ENCODE measurements around the gene KRTAP4-11. TPM values are rescaled to one million over a fixed set of nuclear protein-coding genes. Genes with fewer than 3 reads are reported as not detected.
"Not testable (repeated sequence)": the region's sequence is repeated elsewhere in the genome, so short reads cannot be mapped to it uniquely, and the experiment has no call there.

The KRTAP4-11 gene
- total RNA-seq, 1 experiment from 2014 or later = not detected

GRCh38 chr17:41140360-41141131 lies 22.4 kb upstream of the KRTAP4-11 start, which contains the start of gene KRTAP4-6:
TSS of gene KRTAP4-6 (minus strand) at chr17:41140544. CDS start at chr17:41140487, 57 bp downstream.
- H3K4me3 Mint-ChIP-seq = no peak within 1 kb of the TSS
- DNase-seq (ENCODE audit: low spot score) (no peak), ATAC-seq (no peak)
- CTCF ChIA-PET = no interaction called here
- no peak for TF ChIP-seq HMGA2 (CRISPR knock-in tag; IDR thresholded peaks at IDR 0.05)
- TF ChIP-seq FOXJ3 (CRISPR knock-in tag; IDR thresholded peaks at IDR 0.05; ENCODE audit: borderline replicate concordance) = no peak
- TF ChIP-seq NFATC4 (CRISPR knock-in tag; IDR thresholded peaks at IDR 0.05) = no peak
- no peak for TF ChIP-seq GTF2I (CRISPR knock-in tag; conservative IDR thresholded peaks at IDR 0.05)
- no peak for TF ChIP-seq SMAD3 (CRISPR knock-in tag; IDR thresholded peaks at IDR 0.05; ENCODE audit: borderline replicate concordance)
- no peak for TF ChIP-seq HMGXB4 (CRISPR knock-in tag; IDR thresholded peaks at IDR 0.05)
- no peak for TF ChIP-seq STAT6 (CRISPR knock-in tag; conservative IDR thresholded peaks at IDR 0.05; ENCODE audit: low read depth)
- TF ChIP-seq ZSCAN18 (CRISPR knock-in tag; IDR thresholded peaks at IDR 0.05) = no peak
- no peak for TF ChIP-seq CDX4 (CRISPR knock-in tag; IDR thresholded peaks at IDR 0.05; ENCODE audit: borderline replicate concordance)
- no peak for TF ChIP-seq ATF1 (CRISPR knock-in tag; IDR thresholded peaks at IDR 0.05)
- no peak for TF ChIP-seq ZNF263 (CRISPR knock-in tag; IDR thresholded peaks at IDR 0.05; ENCODE audit: low read depth)
- no peak for TF ChIP-seq NR2C2 (CRISPR knock-in tag; IDR thresholded peaks at IDR 0.05)
- TF ChIP-seq SOX15 (CRISPR knock-in tag; IDR thresholded peaks at IDR 0.05) = no peak
- TF ChIP-seq ZNF219 (CRISPR knock-in tag; IDR thresholded peaks at IDR 0.05; ENCODE audit: borderline replicate concordance) = no peak
- no peak for TF ChIP-seq E2F4 (CRISPR knock-in tag; IDR thresholded peaks at IDR 0.05; ENCODE audit: borderline replicate concordance, low read depth)
- TF ChIP-seq ZNF138 (CRISPR knock-in tag; conservative IDR thresholded peaks at IDR 0.05) = no peak
- no peak for TF ChIP-seq PRDM15 (CRISPR knock-in tag; IDR thresholded peaks at IDR 0.05)
- TF ChIP-seq E2F5 (CRISPR knock-in tag; IDR thresholded peaks at IDR 0.05) = no peak
- no peak within 1 kb of the TSS for H3K27ac Mint-ChIP-seq
- H3K9me3 Mint-ChIP-seq = peaks cover 65% of the 10 kb centered on the region
- peaks cover 30% of the 10 kb centered on the region for H3K36me3 Mint-ChIP-seq
- peaks cover 5% of the 10 kb centered on the region for H3K27me3 Mint-ChIP-seq (ENCODE audit: low read depth)
- POLR2A ChIA-PET = no interaction called here
- no peaks in the 10 kb centered on the region for H3K4me1 Mint-ChIP-seq

- ATAC-seq; POLR2A ChIA-PET; H3K4me3 Mint-ChIP-seq; DNase-seq (ENCODE audit: low spot score); H3K4me1 Mint-ChIP-seq; H3K27me3 Mint-ChIP-seq (ENCODE audit: low read depth); CTCF ChIA-PET; H3K27ac Mint-ChIP-seq: not testable (repeated sequence)
- Mint-ChIP-seq H3K9me3 (peaks cover 61% of the 10 kb centered on the region), H3K36me3 (peaks cover 28% of the 10 kb centered on the region)
Observed at GRCh38 chr17:41139865-41140264, 21.7 kb upstream of the KRTAP4-11 start.

Measured in WTC11 (cell line).